Measurements from ENCODE around the gene EIF2AK3.

The EIF2AK3 gene

DNA sequence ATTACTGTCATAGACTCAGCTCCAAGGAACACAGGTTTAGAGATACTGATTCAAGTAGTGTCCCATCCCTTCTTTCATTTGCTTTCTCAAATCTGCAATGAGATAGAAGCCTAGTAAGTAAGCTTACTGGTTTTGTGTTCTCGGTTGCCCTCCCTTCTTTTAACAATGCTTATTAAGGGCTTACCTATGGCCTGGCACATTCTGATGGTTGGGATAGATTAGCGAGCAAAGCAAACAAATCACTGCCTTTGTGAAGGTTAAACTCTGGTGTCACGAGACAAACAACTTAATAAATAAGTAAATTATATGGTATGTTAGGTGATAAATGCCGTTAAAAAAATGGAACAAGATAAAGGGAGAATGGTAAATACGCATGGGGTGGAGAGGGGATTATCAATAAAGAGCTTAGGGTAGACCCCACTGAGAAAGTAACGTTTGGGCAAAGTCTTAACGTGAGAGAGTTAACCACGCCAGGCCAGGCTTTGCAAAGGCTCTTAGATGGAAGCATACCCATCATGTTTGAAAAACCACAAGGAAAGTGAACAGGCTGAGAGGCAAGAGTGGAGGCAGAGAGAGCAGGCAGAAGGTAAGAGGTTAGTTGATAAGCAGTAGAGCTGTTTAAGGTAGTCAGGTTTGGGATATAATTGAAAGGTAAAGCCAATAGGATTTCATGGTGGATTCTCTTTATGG, 31.0 kb downstream of the EIF2AK3 start:
- H2AK5ac ChIP-seq (ENCODE audit: low read length) = no peak overlapping the region
- no peak overlapping the region for H3K27ac ChIP-seq (ENCODE audit: low read depth, low read length)
- H3K4me1 ChIP-seq (ENCODE audit: control insufficient read depth, low read depth, low read length) = peaks cover 6% of the 10 kb centered on the region
- H3K36me3 ChIP-seq (ENCODE audit: control insufficient read depth, insufficient read depth, low read length) = no peaks in the 10 kb centered on the region
- H3K4me2 ChIP-seq (ENCODE audit: low read length) = no peak overlapping the region
- no peak overlapping the region for H2BK120ac ChIP-seq (ENCODE audit: low read depth, low read length)
- no peak overlapping the region for H3K56ac ChIP-seq (ENCODE audit: low read length)
- H2BK5ac ChIP-seq (ENCODE audit: low read length) = no peak overlapping the region
- H3K79me1 ChIP-seq (ENCODE audit: low read length) = no peaks in the 10 kb centered on the region
- H3K23ac ChIP-seq (ENCODE audit: low read length) = no peak overlapping the region
- H2BK15ac ChIP-seq (replicated peaks; ENCODE audit: low read depth) = no peak overlapping the region
- no peaks in the 10 kb centered on the region for H3K27me3 ChIP-seq (ENCODE audit: insufficient read depth, low read length, poor library complexity)
- no peaks in the 10 kb centered on the region for H3K79me2 ChIP-seq (ENCODE audit: control insufficient read depth, insufficient read depth, low read length)
- no CpG with 5 or more reads among the region's 8 CpGs for WGBS (ENCODE audit: extremely low coverage, insufficient coverage, low lambda C conversion rate)
- H4K5ac ChIP-seq (ENCODE audit: low read length) = no peak overlapping the region
- DNase-seq = peak; percentile 81
- no peak overlapping the region for H4K8ac ChIP-seq (ENCODE audit: low read depth, low read length)
- H3K9ac ChIP-seq (ENCODE audit: low read length) = no peak overlapping the region
- H3K18ac ChIP-seq (ENCODE audit: low read length) = no peak overlapping the region
- no peak overlapping the region for H3K4ac ChIP-seq (ENCODE audit: low read depth, low read length)
- H3K4me3 ChIP-seq (ENCODE audit: low read length) = no peak overlapping the region

GRCh38 chr2:88591698-88592097, 35.6 kb downstream of the EIF2AK3 start:
- no peaks in the 10 kb centered on the region for H3K79me1 ChIP-seq (ENCODE audit: low read length)
- no peaks in the 10 kb centered on the region for H3K27me3 ChIP-seq (ENCODE audit: insufficient read depth, low read length, poor library complexity)
- H4K8ac ChIP-seq (ENCODE audit: low read depth, low read length) = no peak overlapping the region
- WGBS (ENCODE audit: extremely low coverage, insufficient coverage, low lambda C conversion rate) = no CpG with 5 or more reads among the region's 2 CpGs
- no peak overlapping the region for H3K4me2 ChIP-seq (ENCODE audit: low read length)
- H2BK120ac ChIP-seq (ENCODE audit: low read depth, low read length) = no peak overlapping the region
- no peaks in the 10 kb centered on the region for H3K79me2 ChIP-seq (ENCODE audit: control insufficient read depth, insufficient read depth, low read length)
- DNase-seq = no peak
- H3K18ac ChIP-seq (ENCODE audit: low read length) = no peak overlapping the region
- no peaks in the 10 kb centered on the region for H3K36me3 ChIP-seq (ENCODE audit: control insufficient read depth, insufficient read depth, low read length)
- H2BK15ac ChIP-seq (replicated peaks; ENCODE audit: low read depth) = no peak overlapping the region
- H3K23ac ChIP-seq (ENCODE audit: low read length) = no peak overlapping the region
- H3K4me1 ChIP-seq (ENCODE audit: control insufficient read depth, low read depth, low read length) = peaks cover 3% of the 10 kb centered on the region
- H3K27ac ChIP-seq (ENCODE audit: low read depth, low read length) = no peak overlapping the region
- no peak overlapping the region for H3K9ac ChIP-seq (ENCODE audit: low read length)
- no peak overlapping the region for H4K5ac ChIP-seq (ENCODE audit: low read length)
- H2BK5ac ChIP-seq (ENCODE audit: low read length) = no peak overlapping the region
- no peak overlapping the region for H3K4me3 ChIP-seq (ENCODE audit: low read length)
- H3K56ac ChIP-seq (ENCODE audit: low read length) = no peak overlapping the region
- H3K4ac ChIP-seq (ENCODE audit: low read depth, low read length) = no peak overlapping the region
- H2AK5ac ChIP-seq (ENCODE audit: low read length) = no peak overlapping the region

DNA sequence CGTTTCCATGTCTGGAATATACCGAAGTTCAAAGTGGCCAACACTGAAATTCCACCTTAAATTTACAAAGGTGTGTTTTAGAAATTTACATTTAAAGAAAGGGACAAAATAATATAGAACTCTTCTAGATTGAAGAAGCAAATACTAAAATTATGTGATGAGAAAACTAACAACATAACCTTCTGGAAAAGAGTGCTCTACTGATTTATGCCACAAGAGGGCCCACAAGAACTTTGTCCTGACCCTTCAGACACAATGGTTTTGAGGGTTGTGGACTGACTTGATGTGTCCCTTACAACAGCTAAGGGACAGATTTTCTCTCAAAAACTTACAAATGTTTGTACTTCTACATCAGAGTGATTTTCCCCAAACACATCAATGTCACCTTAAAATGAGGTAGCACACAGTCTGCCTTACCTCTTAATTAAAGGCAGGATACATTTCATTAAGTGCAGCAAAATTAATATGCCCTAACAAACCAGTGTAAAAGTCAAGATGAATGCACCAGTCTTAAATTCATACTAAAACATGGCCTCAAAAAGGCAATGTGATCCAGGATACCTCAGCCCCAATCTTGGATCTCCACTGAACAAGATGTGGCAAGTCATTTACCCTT, 36.2 kb downstream of the EIF2AK3 start:
- Histone ChIP-seq H2BK5ac (ENCODE audit: low read length) (no peak overlapping the region), H3K79me2 (ENCODE audit: control insufficient read depth, insufficient read depth, low read length) (no peaks in the 10 kb centered on the region), H3K4me3 (ENCODE audit: low read length) (no peak overlapping the region), H3K9ac (ENCODE audit: low read length) (no peak overlapping the region), H3K4ac (ENCODE audit: low read depth, low read length) (no peak overlapping the region), H3K79me1 (ENCODE audit: low read length) (no peaks in the 10 kb centered on the region), H3K18ac (ENCODE audit: low read length) (no peak overlapping the region), H3K27me3 (ENCODE audit: insufficient read depth, low read length, poor library complexity) (no peaks in the 10 kb centered on the region), H3K4me1 (ENCODE audit: control insufficient read depth, low read depth, low read length) (no peaks in the 10 kb centered on the region), H2AK5ac (ENCODE audit: low read length) (no peak overlapping the region), H4K8ac (ENCODE audit: low read depth, low read length) (peak overlapping the region; percentile 28), H3K36me3 (ENCODE audit: control insufficient read depth, insufficient read depth, low read length) (no peaks in the 10 kb centered on the region), H2BK120ac (ENCODE audit: low read depth, low read length) (no peak overlapping the region), H3K23ac (ENCODE audit: low read length) (no peak overlapping the region), H2BK15ac (replicated peaks; ENCODE audit: low read depth) (no peak overlapping the region), H3K56ac (ENCODE audit: low read length) (no peak overlapping the region), H4K5ac (ENCODE audit: low read length) (no peak overlapping the region), H3K27ac (ENCODE audit: low read depth, low read length) (no peak overlapping the region), H3K4me2 (ENCODE audit: low read length) (no peak overlapping the region)
- no CpG with 5 or more reads among the region's 2 CpGs for WGBS (ENCODE audit: extremely low coverage, insufficient coverage, low lambda C conversion rate)
- DNase-seq = peak; percentile 77

- Histone ChIP-seq H4K5ac (ENCODE audit: low read length) (no peak overlapping the region), H3K27me3 (ENCODE audit: insufficient read depth, low read length, poor library complexity) (no peaks in the 10 kb centered on the region), H4K8ac (ENCODE audit: low read depth, low read length) (no peak overlapping the region), H3K9ac (ENCODE audit: low read length) (no peak overlapping the region), H3K79me2 (ENCODE audit: control insufficient read depth, insufficient read depth, low read length) (no peaks in the 10 kb centered on the region), H2BK15ac (replicated peaks; ENCODE audit: low read depth) (no peak overlapping the region), H3K18ac (ENCODE audit: low read length) (no peak overlapping the region), H3K4me2 (ENCODE audit: low read length) (no peak overlapping the region), H3K56ac (ENCODE audit: low read length) (no peak overlapping the region), H3K4me1 (ENCODE audit: control insufficient read depth, low read depth, low read length) (no peaks in the 10 kb centered on the region), H2AK5ac (ENCODE audit: low read length) (no peak overlapping the region), H3K4me3 (ENCODE audit: low read length) (no peak overlapping the region), H3K27ac (ENCODE audit: low read depth, low read length) (no peak overlapping the region), H3K4ac (ENCODE audit: low read depth, low read length) (no peak overlapping the region), H3K36me3 (ENCODE audit: control insufficient read depth, insufficient read depth, low read length) (no peaks in the 10 kb centered on the region), H2BK120ac (ENCODE audit: low read depth, low read length) (no peak overlapping the region), H3K79me1 (ENCODE audit: low read length) (no peaks in the 10 kb centered on the region), H2BK5ac (ENCODE audit: low read length) (no peak overlapping the region), H3K23ac (ENCODE audit: low read length) (no peak overlapping the region)
- no peak for DNase-seq
- WGBS (ENCODE audit: extremely low coverage, insufficient coverage, low lambda C conversion rate) = 100% methylated on average over 3 of the region's 6 CpGs
Measured at GRCh38 chr2:88585969-88586368, 41.3 kb downstream of the EIF2AK3 start.

DNA sequence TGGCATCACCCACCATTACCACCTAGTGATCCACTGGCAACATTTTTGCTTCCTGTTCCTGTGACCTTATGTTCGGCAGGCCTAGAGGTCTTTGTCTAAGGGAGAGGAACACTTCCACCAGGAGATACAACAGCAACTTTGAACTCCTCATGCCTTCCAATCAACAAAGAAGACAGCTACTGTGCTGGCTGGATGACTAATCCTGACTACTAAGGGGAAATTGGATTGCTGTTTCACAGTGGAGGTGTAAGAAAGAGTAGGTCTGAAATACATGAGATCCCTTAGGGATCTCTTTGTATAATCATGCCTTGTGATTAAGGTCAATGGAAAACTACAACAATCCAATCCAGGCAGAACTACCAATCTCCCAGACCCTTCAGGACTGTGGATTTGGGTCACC, 45.2 kb downstream of the EIF2AK3 start:
- Histone ChIP-seq H3K9ac (ENCODE audit: low read length) (no peak overlapping the region), H2AK5ac (ENCODE audit: low read length) (no peak overlapping the region), H3K27ac (ENCODE audit: low read depth, low read length) (no peak overlapping the region), H3K4me1 (ENCODE audit: control insufficient read depth, low read depth, low read length) (no peaks in the 10 kb centered on the region), H4K8ac (ENCODE audit: low read depth, low read length) (no peak overlapping the region), H3K27me3 (ENCODE audit: insufficient read depth, low read length, poor library complexity) (no peaks in the 10 kb centered on the region), H3K4me2 (ENCODE audit: low read length) (no peak overlapping the region), H2BK120ac (ENCODE audit: low read depth, low read length) (no peak overlapping the region), H3K4me3 (ENCODE audit: low read length) (no peak overlapping the region), H3K79me1 (ENCODE audit: low read length) (no peaks in the 10 kb centered on the region), H2BK5ac (ENCODE audit: low read length) (no peak overlapping the region), H2BK15ac (replicated peaks; ENCODE audit: low read depth) (no peak overlapping the region), H4K5ac (ENCODE audit: low read length) (no peak overlapping the region), H3K23ac (ENCODE audit: low read length) (no peak overlapping the region), H3K79me2 (ENCODE audit: control insufficient read depth, insufficient read depth, low read length) (no peaks in the 10 kb centered on the region), H3K18ac (ENCODE audit: low read length) (no peak overlapping the region), H3K56ac (ENCODE audit: low read length) (no peak overlapping the region), H3K36me3 (ENCODE audit: control insufficient read depth, insufficient read depth, low read length) (peaks cover 2% of the 10 kb centered on the region), H3K4ac (ENCODE audit: low read depth, low read length) (no peak overlapping the region)
- WGBS (ENCODE audit: extremely low coverage, insufficient coverage, low lambda C conversion rate) = no CpG with 5 or more reads among the region's 1 CpG
- DNase-seq = no peak

- Histone ChIP-seq H3K79me1 (ENCODE audit: low read length) (no peaks in the 10 kb centered on the region), H3K9ac (ENCODE audit: low read length) (no peak overlapping the region), H2BK5ac (ENCODE audit: low read length) (no peak overlapping the region), H2AK5ac (ENCODE audit: low read length) (no peak overlapping the region), H3K23ac (ENCODE audit: low read length) (no peak overlapping the region), H2BK15ac (replicated peaks; ENCODE audit: low read depth) (no peak overlapping the region), H3K27me3 (ENCODE audit: insufficient read depth, low read length, poor library complexity) (no peaks in the 10 kb centered on the region), H3K56ac (ENCODE audit: low read length) (no peak overlapping the region), H3K4me3 (ENCODE audit: low read length) (no peak overlapping the region), H3K27ac (ENCODE audit: low read depth, low read length) (no peak overlapping the region), H4K5ac (ENCODE audit: low read length) (no peak overlapping the region), H3K4me2 (ENCODE audit: low read length) (no peak overlapping the region), H3K36me3 (ENCODE audit: control insufficient read depth, insufficient read depth, low read length) (peaks cover 2% of the 10 kb centered on the region), H2BK120ac (ENCODE audit: low read depth, low read length) (no peak overlapping the region), H4K8ac (ENCODE audit: low read depth, low read length) (no peak overlapping the region), H3K18ac (ENCODE audit: low read length) (no peak overlapping the region), H3K4ac (ENCODE audit: low read depth, low read length) (no peak overlapping the region), H3K79me2 (ENCODE audit: control insufficient read depth, insufficient read depth, low read length) (no peaks in the 10 kb centered on the region), H3K4me1 (ENCODE audit: control insufficient read depth, low read depth, low read length) (no peaks in the 10 kb centered on the region)
- WGBS (ENCODE audit: extremely low coverage, insufficient coverage, low lambda C conversion rate) = no CpG with 5 or more reads among the region's 1 CpG
- no peak for DNase-seq
Measured at GRCh38 chr2:88580088-88580487, 47.2 kb downstream of the EIF2AK3 start.
